Coronary artery (tissue), 2 donors: ENCODE results near the gene SOX18.

ENCODE experiments used
- DNase-seq: peaks from one replicate; pipeline ENCODE4 v3.0.0-alpha.2; 2017; ENCODE audit warnings: low spot score
- H3K27ac ChIP-seq, 2 donors: fragments of 200-600 bp; sonication (generic); one replicate each; pipeline ENCODE4 v1.5.1; 2016 to 2019
- H3K4me3 ChIP-seq: fragments of 200-600 bp; sonication (generic); 2 replicates; pipeline ENCODE4 v1.5.1; 2016; ENCODE audit warnings: mild to moderate bottlenecking, moderate library complexity
- CTCF ChIP-seq: fragments of 200-600 bp; sonication (generic); IDR thresholded peaks from one replicate; pipeline ENCODE4 v1.5.1; 2019; ENCODE audit warnings: antibody characterized with exemption

SOX18 gene

GRCh38 chr20:64076061-64076997 lies 26.9 kb upstream of the SOX18 start:
- no peak for DNase-seq
- H3K27ac ChIP-seq, result peak overlapping the region in 1 of 2 donors; percentile 92

GRCh38 chr20:64075556-64075955 lies 26.1 kb upstream of the SOX18 start:
- no peak for DNase-seq
- TF ChIP-seq CTCF, result no peak
- no peak overlapping the region for H3K27ac ChIP-seq
- H3K4me3 ChIP-seq, result no peak overlapping the region

More at GRCh38 chr20:64076061-64076997, 26.9 kb upstream of the SOX18 start:
- no peak for TF ChIP-seq CTCF
- peak overlapping the region; percentile 80 for H3K4me3 ChIP-seq

GRCh38 chr20:64074963-64075362 lies 25.5 kb upstream of the SOX18 start:
- Histone ChIP-seq H3K4me3 (no peak overlapping the region), H3K27ac (peak overlapping the region in 1 of 2 donors; percentile 7)
- TF ChIP-seq CTCF, result no peak
- DNase-seq, result no peak

GRCh38 chr20:64074184-64074789 lies 24.8 kb upstream of the SOX18 start:
- DNase-seq, result no peak
- H3K27ac ChIP-seq, result no peak overlapping the region
- no peak overlapping the region for H3K4me3 ChIP-seq
- TF ChIP-seq CTCF, result no peak

- no peak overlapping the region for H3K4me3 ChIP-seq
- TF ChIP-seq CTCF, result no peak
Measured at GRCh38 chr20:64073476-64074183, 24.2 kb upstream of the SOX18 start.

GRCh38 chr20:64072498-64073063 lies 23.1 kb upstream of the SOX18 start:
- Histone ChIP-seq H3K27ac (no peak overlapping the region), H3K4me3 (no peak overlapping the region)
- TF ChIP-seq CTCF, result no peak
- no peak for DNase-seq

More at GRCh38 chr20:64073476-64074183, 24.2 kb upstream of the SOX18 start:
- no peak for DNase-seq
- H3K27ac ChIP-seq, result no peak overlapping the region
